Right renal cortex interstitium (tissue), 3 donors: ENCODE results near the gene SIK2. TPM values are rescaled to one million over a fixed set of nuclear protein-coding genes. Genes with fewer than 3 reads are reported as not detected.
"Not testable (repeated sequence)": the region's sequence is repeated elsewhere in the genome, so short reads cannot be mapped to it uniquely, and the experiment has no call there.

Experiments used
- DNase-seq, 3 donors: peaks; one replicate each; pipeline ENCODE4 v3.0.0-alpha.2; 2013; ENCODE audit warnings: low read depth in 3 of 3, low spot score in 2 of 3
- polyA plus RNA-seq, 3 donors: library from polyadenylated mRNA; unstranded; fragments of 120-200 nt; gene quantifications; one replicate each; pipeline ENCODE4 v1.2.1, GENCODE V29; 2013; ENCODE audit not compliant: insufficient read length in 3 of 3

Gene SIK2
- polyA plus RNA-seq, 3 donors: 19.8 to 20.9 (median 20.5) TPM

DNA sequence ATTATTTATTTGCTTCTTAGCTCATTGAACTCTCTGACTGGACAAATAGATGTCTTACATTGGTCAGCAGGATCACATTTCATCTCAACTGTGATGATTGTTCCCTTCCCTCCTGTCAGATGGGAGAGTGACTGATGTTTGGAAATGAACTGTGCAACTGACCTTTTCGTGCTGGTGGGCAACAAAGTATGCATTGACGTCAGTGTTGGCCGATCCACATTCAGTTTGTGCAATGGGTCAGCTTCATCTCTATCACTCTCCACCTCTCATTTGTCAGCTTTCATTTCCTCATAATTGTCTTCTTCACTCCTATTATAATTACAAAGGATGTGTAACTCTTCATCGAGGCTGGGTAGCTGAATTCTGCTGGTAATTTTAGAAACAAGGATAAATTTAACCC, 92.6 kb downstream of the SIK2 start:
- peak in 2 of 3 donors; percentile 19 to 21 for DNase-seq

DNA sequence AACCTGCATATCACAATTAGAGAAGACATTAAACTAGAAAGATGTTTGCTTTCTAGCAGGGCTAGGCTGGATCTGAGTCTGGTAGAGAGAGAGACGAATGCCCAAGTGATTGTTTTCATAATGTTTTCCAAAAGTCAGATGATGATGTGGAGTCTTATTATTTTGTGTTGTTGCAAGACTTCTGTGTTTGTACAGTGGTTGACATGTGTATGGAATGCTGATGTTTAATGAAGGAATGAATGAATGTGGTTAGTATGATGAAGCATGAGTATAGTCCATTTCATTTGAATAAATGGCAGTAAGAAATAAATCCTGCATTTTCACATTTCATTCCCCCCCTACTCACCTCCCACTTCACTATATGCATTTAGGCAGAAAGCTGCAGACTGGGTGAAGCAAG, 94.3 kb downstream of the SIK2 start:
- DNase-seq: no peak

DNA sequence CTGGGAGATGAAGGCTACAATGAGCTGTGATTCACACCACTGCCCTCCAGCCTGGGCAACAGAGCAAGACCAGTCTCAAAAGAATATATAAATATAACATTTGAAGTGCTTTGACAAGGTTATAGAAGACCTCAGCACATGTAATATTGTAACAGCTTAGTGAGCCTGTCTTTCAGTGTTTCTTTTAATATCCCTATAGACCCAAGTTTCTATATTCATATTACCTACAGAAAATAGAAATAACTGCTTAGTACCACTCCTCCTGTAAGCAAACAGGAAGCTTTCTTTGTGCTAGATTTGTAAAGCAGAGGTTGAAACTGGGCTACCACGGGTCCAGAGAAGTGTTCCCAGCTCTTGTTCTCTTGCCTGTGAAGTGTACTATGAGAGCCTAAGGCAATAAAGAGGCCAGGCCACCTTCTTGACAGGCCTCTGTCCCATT, 95.7 kb downstream of the SIK2 start:
- DNase-seq: no peak

DNA sequence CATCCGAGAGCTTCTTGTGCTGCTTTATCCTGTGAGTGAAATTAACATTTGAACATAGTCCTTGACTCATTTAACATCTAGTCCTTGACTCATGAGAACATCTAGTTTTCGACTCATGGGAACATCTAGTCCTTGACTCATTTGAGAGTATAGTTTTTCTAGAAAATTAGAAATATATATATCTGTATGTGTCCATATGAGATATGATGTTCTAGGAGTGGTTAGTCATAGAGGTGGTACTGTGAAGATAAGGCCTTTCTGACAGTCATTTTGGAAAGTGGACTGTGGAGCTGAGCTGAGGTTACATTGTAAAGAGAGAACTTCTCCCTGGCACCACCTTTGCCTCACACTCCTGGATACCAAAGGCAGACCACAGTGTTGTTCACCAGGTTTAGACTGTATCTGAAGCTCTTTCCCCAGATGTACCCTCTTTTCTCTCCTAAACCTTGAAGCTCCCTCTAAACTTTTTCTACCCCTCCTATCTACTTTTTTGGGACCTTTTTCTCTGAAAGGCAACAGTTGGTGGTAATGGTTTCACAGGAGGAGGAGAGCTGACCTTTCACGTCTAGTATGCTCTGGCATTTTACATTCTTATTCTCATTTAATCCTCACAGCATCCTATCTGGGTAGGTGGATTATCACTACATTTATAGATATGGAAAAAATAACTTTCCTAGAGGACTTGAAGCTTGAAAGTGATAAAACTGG, 96.8 kb downstream of the SIK2 start:
- no peak for DNase-seq

DNA sequence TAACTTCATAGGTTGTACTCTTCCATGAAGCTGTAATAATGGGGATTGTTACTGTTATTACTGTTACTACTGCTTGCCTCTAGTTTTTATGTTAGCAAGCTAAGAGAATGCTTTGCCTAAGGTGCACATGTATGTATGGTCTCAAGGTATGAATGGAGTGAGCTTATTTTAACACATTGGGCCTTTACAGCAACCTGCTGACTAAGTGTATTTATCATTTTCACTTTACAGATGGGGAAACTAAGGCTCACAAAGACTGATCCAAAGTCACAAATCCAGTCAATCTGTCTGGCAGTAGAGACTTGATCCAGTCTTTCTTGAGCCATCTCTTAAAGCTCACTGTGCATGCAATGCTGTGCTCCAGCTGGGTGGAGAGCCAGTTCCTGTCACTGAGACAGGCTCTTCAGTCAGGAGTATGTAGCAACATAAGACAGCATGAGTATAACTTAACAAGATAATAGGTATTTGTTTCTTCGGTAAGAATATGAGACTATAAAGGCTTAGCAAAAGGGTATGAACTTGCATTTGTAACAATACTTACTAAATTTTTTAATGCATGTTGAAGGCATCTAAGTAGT, 97.4 kb downstream of the SIK2 start:
- DNase-seq: no peak

DNA sequence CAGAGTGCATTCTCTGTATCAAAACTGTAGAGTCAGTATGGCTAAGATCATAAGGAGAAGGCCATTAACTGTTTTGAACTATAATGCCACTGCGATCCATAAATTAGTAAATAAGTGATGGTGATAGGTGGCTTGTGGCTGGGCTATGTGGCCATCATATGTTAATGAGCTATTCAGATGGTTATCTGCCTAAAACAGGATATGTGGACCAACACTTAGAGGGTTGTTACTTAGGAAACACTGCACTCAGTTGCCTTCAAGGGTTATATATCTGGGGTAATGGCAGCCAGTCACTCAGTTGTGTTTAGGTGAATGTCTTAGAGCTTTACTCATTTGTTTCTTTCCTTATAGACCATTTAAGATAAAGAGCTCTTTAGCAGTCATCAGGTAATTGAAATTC, 97.9 kb downstream of the SIK2 start:
- DNase-seq: no peak

DNA sequence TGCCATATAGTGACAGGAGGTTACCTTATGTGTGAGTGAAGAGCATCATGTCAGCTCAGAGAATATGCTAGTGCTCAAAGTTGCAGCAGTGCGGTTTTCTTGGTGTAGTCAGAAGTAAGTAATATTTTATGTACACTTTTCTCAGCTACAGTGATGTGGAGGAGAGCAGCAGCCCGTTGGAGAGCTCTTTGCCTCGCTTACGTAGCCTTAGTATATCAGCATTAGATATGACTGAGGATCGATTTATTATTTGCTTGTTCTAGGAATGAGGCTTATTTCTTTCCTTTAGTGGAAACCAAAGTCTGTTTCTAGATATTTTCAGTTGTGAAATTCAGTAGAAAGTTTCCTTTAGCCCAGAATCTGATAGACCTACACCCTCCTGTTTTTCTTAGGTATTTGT, 100.4 kb downstream of the SIK2 start:
- no peak for DNase-seq

DNA sequence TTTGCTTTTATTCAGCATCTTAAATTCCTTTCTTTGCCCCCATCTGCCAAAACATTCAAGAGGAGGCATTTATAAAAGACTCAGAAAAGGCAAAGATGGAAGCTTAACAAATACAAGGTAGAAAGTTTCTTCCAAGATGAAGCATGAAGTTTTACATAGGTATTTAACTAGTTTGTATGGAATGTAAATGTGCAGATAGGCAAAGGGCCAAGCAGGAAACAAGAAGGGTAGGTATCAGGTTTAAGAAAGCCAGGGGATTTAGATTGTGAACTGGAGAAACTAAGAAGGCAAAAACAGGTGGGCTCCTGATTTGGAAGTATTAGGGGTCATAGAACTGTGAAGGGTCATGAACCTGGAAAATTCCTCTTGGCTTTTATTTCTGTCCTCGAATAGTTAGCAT, 101.3 kb downstream of the SIK2 start:
- DNase-seq: no peak

DNA sequence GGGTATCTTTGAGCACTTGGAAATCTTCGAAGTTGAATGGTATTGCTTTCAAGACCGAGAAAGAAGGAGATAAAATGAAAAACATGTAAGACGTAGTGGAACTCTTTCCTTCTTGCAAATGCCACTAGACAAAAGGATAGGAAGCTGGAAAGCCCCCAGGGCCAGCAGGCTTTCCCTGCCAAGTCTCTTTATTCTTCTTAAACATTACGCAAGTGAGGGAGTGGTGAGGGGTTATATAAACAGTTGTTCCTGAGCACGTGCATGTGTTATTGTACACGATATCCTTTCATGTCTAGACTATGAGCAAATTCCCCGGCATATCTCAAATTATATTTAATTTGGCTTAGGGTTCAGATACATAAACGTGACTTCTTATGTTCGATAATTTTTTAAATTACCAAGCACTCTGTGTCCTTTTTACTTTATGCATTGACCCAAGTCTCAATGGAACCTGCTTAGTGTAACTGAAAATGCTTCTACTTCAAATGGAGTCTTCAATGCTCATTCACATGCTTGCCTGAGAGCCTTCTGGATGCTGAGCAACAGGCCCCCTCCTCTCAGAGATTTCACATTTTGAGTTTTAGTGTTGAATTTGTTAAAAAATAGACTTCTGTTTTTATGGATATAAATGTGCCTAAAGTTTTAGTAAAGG, 104.9 kb downstream of the SIK2 start:
- DNase-seq: no peak

DNA sequence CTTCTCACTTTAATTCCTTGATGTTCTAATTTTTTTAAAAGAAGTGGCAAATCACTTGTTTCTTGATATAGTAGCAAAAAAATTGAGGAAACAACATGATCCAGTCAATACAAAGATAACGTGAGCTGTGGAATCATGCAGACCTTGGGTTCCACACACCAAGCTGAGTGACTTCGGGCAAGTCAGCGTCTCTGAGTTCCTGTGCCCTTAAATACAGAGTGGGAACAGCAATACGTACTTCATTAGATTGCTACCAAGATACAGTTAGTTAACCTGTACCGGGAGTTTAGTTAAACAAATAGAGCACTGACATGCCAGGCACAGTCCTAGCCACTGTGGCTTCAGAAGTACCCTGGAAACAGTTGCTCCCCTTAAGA, 105.4 kb downstream of the SIK2 start:
- DNase-seq: no peak

DNA sequence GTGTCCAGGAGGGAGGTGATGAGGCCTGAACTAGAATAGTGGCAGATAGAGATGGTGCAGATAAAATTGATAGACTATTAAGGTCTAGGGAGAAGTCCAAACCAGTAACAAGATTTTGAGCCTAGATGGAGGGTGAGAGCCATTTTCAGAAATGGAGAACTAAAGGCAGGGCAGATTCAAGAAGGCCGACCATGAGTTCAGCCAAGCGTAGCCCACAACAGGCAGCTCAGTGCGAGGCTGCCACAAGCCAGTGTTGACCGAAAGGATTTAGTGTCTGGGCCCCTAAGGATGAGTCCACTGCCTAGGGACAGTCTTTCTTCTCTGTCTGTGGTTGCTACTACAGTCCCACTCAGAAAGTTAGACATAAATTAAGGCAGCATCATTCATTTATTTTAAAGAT, 112.3 kb downstream of the SIK2 start:
- no peak for DNase-seq

DNA sequence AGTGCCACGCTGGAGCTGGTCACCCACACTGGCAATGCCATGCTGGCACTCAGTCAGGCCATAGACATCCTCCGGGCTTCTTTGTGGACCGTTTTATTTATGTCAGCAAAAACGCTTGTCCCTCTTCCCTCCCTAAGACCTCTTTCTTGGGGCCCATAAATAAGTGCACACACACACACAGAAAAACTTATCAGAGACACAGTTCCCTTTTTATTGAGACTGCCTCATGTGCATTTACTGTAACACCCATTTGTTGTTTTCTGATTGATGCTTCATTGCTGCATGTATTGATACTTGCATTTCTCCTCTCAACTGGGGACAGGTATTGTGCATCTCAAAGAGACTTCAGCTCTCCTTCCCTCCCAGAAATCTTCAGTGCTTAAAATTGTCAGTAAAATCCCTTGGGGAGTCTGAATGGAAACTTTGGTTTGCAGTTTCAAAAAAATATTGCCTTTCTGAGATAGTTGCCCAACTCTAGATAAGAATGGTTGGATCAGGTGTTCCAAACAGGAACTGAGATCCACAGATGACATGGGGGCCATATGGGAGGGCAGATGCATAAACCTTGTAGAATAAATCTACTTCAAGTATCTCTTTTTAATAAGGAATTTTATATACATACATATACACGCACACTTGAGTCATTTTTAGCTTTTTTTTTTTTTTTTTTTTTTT, 113.0 kb downstream of the SIK2 start:
- DNase-seq: no peak

DNA sequence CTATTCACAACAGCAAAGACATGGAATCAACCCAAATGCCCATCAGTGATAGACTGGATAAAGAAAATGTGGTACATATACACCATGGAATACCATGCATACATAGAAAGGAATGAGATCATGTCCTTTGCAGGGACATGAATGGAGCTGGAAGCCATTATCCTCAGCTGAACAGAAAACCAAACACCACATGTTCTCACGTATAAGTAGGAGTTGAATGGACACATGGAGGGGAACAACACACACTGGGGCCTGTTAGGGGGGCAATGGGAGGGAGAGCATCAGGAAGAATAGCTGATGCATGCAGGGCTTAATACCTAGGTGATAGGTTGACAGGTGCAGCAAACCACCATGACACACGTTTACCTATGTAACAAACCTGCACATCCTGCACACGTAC, 115.4 kb downstream of the SIK2 start:
- not testable (repeated sequence) for DNase-seq

DNA sequence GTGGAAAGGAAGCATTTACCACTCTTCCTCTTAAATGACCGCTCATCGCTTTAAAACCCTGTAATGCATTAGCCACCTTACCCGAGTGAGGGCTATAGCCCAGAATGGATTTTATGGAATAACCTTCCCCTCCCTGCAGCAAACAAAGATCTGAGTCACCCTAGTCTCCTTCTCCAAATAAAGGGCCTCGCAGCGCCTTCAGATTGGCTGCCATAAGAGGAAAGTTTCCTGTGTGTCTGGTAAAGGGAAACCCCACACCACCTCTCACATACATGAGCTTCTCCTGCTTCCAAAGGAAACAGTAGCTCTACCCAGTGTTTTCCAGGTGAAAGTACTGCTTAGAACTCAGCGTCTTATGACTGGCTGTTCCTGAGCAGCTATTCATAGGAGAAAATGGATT, 116.2 kb downstream of the SIK2 start:
- DNase-seq: no peak

DNA sequence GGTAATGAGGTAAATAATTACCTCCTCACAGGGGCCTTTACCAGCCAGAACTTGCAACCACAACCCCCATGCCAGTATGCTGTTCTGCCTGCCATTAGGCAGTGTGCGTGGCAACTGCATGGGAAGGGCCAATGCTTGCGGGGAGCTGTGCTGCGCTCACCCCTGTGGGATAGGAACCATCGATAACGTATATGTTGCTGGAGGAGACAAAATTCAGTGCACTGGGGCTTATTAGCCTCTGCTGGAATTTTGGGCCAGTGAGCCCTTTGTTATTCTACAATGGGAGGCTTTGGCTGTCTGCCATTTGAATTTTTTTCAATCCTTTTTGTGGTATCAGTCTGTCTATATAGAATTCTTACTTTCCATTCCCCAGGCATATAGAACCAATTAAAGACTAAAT, 116.6 kb downstream of the SIK2 start:
- DNase-seq: no peak

DNA sequence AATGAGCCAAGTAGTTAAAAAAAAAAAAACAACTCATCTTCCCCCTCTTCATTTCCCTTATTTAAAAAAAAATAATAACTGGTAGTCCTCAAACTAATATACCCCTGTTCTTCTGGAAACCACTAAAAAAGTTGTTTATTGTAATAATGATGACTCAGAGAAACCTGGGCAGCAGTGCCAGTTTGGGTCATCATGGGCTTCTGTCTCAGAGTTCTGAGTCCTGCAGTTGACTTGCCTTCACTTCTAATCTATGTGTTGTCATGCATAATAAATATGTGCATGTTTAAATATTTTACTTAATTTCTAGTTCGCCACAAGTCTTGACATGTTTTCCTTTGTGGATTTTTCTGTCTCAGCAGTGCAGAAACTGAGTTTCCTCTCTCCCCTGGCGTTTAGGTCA, 117.1 kb downstream of the SIK2 start:
- DNase-seq: no peak

DNA sequence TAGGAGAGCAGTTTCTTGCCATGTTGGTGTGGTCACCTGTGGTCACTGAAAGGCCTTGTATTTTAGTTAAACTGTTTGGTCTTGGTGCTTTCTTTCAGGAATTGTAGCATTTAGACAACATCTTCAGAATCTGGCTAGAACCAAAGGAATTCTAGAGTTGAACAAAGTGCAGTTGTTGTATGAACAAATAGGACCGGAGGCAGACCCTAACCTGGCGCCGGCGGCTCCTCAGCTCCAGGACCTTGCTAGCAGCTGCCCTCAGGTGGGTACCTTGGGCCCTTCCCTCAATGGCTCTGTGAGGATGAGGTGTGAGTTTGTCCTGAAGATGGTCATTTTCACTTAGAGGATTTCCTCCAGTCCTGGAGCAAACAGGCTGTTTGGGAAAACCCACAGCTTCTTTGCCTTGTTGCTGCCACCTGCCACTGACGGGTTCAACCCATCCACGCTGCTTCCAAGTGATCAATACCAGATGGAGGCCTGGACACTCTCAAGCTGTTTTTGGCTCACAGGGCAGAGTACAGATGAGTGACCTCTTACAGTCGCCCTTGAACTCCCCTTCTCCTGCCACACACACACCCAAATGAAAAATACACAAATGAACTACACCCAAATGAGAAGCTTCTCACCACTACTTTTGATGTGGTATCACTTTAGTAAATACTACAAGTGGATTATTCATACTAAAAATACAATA, 118.7 kb downstream of the SIK2 start:
- DNase-seq: no peak

DNA sequence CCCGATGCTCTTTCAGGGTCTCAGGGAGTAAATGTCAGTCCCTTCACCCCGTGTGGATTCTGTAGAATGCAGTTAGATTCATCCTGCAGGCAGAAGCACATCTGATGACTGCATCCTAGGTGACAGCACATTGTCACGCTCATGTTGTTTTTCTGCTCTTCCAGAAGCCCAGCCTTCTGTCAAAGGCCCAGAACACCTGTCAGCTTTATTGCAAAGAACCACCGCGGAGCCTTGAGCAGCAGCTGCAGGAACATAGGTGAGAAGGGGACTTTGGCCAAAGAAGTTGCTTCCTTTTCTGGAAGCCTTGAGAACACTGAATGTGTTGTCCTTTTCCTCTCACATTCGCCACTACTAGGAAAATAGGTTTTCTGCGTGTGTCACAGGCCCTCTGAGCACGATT, 120.3 kb downstream of the SIK2 start:
- no peak for DNase-seq

DNA sequence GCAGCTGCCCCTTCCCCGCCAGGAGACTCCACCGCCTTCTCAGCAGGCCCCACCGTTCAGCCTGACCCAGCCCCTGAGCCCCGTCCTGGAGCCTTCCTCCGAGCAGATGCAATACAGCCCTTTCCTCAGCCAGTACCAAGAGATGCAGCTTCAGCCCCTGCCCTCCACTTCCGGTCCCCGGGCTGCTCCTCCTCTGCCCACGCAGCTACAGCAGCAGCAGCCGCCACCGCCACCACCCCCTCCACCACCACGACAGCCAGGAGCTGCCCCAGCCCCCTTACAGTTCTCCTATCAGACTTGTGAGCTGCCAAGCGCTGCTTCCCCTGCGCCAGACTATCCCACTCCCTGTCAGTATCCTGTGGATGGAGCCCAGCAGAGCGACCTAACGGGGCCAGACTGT, 121.3 kb downstream of the SIK2 start:
- DNase-seq: no peak

DNA sequence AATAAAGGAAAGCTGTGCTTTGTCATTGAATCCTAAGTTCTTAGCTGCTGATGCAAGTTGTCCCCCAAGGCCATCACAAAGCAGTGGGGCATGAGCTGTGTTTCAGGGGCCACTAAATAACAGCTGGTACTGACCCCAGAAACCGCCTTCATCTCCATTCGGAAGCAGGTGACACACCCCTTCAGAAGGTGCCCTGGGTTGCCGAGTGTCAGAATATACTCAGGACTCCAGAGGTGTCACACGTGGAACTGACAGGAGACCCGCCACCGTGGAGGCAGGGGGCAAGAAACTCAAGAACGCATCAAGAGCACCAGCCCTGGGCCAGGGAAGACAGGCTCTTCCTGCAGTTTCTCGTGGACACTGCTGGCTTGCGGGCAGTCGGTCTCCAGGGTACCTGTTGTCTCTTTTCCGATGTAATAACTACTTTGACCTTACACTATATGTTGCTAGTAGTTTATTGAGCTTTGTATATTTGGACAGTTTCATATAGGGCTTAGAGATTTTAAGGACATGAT, 122.4 kb downstream of the SIK2 start:
- DNase-seq: no peak

DNA sequence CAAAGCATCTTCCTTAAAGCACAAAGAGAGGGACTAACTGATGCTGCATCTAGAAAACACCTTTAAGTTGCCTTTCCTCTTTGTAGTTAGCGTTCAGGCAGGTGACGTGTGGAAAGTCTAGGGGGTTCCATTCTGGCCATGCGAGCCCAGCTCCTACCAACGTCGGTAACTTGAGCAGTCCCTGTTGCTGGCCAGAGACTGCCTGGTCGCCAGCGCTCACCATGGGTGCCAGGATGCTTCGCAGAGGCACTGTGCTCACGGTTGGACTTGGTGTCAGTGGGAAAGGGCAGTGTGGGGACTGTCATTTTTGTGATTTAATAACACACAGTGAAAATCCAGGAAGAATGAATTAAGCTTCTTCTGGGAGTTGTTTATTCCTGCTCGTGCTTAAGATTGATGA, 123.4 kb downstream of the SIK2 start:
- no peak for DNase-seq
